ENCODE data around the gene BUB3.

GRCh38 chr10:123145542-123146012 is 8.6 kb upstream of the BUB3 start:
- no peak for TF ChIP-seq CTCF (IDR thresholded peaks at IDR 0.05)
- TF ChIP-seq EP300 (IDR thresholded peaks at IDR 0.05) = no peak
- no peak for TF ChIP-seq POLR2AphosphoS5 (IDR thresholded peaks at IDR 0.05)
- TF ChIP-seq POLR2A (IDR thresholded peaks at IDR 0.05; ENCODE audit: low read depth) = no peak
